Endothelial cell of hepatic sinusoid (primary cell): ENCODE data around the gene COL6A3.
"Not testable (repeated sequence)": the region's sequence is repeated elsewhere in the genome, so short reads cannot be mapped to it uniquely, and the experiment has no call there.

Experiments
- in situ Hi-C: cut with HindIII; loops from 2 replicates; pipeline ENCODE4 v1.10.0; 2017; ENCODE audit warnings: low sequenced_read_pairs

COL6A3 gene

GRCh38 chr2:237391140-237391539 lies 22.8 kb downstream of the COL6A3 start:
- in situ Hi-C loops = no loop called here

GRCh38 chr2:237390235-237390634 lies 23.7 kb downstream of the COL6A3 start:
- in situ Hi-C loops = no loop called here

- in situ Hi-C loops = no loop called here
These were observed 24.1 kb downstream of the COL6A3 start for GRCh38 chr2:237389831-237390230.

- in situ Hi-C loops = no loop called here
These were observed 25.9 kb downstream of the COL6A3 start for GRCh38 chr2:237388036-237388435.

GRCh38 chr2:237384672-237385020 lies 29.3 kb downstream of the COL6A3 start:
- in situ Hi-C loops = no loop called here

GRCh38 chr2:237383991-237384671 lies 29.8 kb downstream of the COL6A3 start:
- in situ Hi-C loops = no loop called here

- in situ Hi-C loops = no loop called here
These were observed 33.2 kb downstream of the COL6A3 start for GRCh38 chr2:237380768-237381167.

- in situ Hi-C loops = no loop called here
These were observed 34.3 kb downstream of the COL6A3 start for GRCh38 chr2:237379636-237380035.

- in situ Hi-C loops = no loop called here
These were observed 35.3 kb downstream of the COL6A3 start for GRCh38 chr2:237378650-237379049.

GRCh38 chr2:237374284-237375060 lies 39.5 kb downstream of the COL6A3 start:
- in situ Hi-C loops = no loop called here

- in situ Hi-C loops = no loop called here
These were observed 42.1 kb downstream of the COL6A3 start for GRCh38 chr2:237371856-237372255.

- in situ Hi-C loops = no loop called here
These were observed 48.3 kb downstream of the COL6A3 start for GRCh38 chr2:237365671-237366070.

- in situ Hi-C loops = no loop called here
These were observed 49.3 kb downstream of the COL6A3 start for GRCh38 chr2:237364655-237365054.

GRCh38 chr2:237361194-237362004 lies 52.6 kb downstream of the COL6A3 start:
- in situ Hi-C loops = no loop called here

- in situ Hi-C loops = no loop called here
These were observed 53.8 kb downstream of the COL6A3 start for GRCh38 chr2:237359894-237360780.

GRCh38 chr2:237359518-237359840 lies 54.5 kb downstream of the COL6A3 start:
- in situ Hi-C loops = no loop called here

GRCh38 chr2:237358721-237359517 lies 55.0 kb downstream of the COL6A3 start:
- in situ Hi-C loops = no loop called here

- in situ Hi-C loops = no loop called here
These were observed 58.3 kb downstream of the COL6A3 start for GRCh38 chr2:237355701-237356100.

- in situ Hi-C loops = no loop called here
These were observed 59.1 kb downstream of the COL6A3 start for GRCh38 chr2:237354892-237355291.

GRCh38 chr2:237354172-237354571 lies 59.8 kb downstream of the COL6A3 start:
- in situ Hi-C loops = not testable (repeated sequence)
